ENCODE results near the gene PPCDC. TPM values are rescaled to one million over a fixed set of nuclear protein-coding genes. Genes with fewer than 3 reads are reported as not detected.
"Not testable (repeated sequence)": the region's sequence is repeated elsewhere in the genome, so short reads cannot be mapped to it uniquely, and the experiment has no call there.

The PPCDC gene
- total RNA-seq, 6 donors from 2014 or later: 8.2 to 21.0 (median 12.6) TPM

DNA sequence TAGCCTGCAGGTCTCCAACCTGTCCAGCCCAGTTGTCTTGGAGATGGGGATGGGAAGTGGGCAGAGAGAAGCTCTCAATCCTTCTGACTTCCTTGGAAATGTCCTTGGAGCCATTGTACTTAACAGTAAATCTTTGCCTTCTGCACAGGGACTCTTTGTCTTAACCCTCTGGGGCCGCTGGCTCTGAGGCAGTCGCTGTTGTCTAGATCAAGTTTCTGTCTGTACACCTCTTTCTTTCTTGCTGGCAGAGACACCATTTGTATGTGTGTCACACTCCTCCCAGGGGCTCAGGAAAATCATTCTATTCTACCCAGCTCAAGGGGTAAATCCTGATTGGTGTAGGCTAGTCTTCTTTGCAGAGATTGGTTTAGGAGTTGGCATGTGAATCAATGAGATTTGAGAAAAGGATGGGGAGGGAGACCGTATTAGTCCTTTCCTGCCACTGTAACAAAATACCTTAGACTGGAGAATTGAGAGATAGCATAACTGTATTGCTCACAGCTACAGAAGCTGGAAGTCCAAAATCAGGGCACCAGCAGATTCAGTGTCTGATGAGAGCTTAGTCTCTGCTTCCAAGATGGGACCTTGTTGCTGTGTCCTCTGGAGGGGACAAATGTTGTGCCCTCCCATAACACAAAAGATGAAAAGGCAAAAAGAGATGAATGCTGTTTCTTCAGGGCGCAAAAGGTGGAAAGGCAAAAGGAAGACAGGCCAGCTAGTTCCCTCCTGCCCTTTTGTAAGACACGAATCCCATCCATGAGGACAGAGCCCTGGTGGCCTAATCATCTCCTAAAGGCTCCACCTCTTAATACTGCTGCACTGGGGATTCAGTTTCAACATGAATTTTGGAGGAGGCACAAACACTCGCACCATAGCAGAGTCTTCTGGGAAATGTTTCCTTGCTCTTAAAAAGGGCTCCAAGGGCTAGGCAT lies 66.3 kb downstream of the PPCDC start:
- 74 to 77% methylated on average over 6 of the region's 6 CpGs for WGBS, 2 donors
- Histone ChIP-seq H3K27me3 (no peaks in the 10 kb centered on the region), H3K36me3 (no peaks in the 10 kb centered on the region), H3K4me3 (no peak overlapping the region), H3K27ac (peak overlapping the region; percentile 19 to 78 (median 35)), H3K9me3 (peaks cover 0 to 3% (median 0%) of the 10 kb centered on the region in 4 donors), H3K4me1 (peaks cover 0 to 8% (median 4%) of the 10 kb centered on the region in 4 donors)
- no peak for TF ChIP-seq POLR2AphosphoS5 (IDR thresholded peaks at IDR 0.05)
- no peak for TF ChIP-seq EP300 (IDR thresholded peaks at IDR 0.05)
- TF ChIP-seq CTCF (IDR thresholded peaks at IDR 0.05): no peak
- no peak for TF ChIP-seq POLR2A (IDR thresholded peaks at IDR 0.05)
- DNase-seq: no peak
- no peak for ATAC-seq (ENCODE audit: low FRiP score in 2 of 2)

DNA sequence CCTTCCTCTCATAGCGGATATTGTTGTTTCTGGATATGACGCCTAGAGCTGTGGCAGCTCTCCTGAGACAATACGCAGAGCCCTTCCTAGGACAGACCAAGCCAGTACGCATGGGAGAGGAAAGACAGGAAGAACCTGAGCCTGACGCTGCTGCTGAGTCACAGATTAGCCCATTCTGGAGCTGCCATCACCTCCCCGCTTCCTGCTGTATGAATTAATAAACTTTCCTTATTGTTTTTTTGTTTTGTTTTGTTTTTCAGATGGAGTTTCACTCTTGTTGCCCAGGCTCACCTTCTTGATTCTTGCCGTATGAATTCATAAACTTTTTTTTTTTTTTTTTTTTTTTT lies 67.0 kb downstream of the PPCDC start:
- WGBS, 2 donors: 56 to 59% methylated on average over 7 of the region's 7 CpGs
- ATAC-seq (ENCODE audit: low FRiP score in 2 of 2): peak; percentile 67 to 72
- peak overlapping the region; percentile 19 to 78 (median 35) for H3K27ac ChIP-seq

GRCh38 chr15:75091814-75092213 lies 68.4 kb downstream of the PPCDC start:
- Histone ChIP-seq H3K9me3 (no peaks in the 10 kb centered on the region), H3K27ac (no peak overlapping the region), H3K36me3 (no peaks in the 10 kb centered on the region), H3K4me3 (no peak overlapping the region), H3K27me3 (no peaks in the 10 kb centered on the region), H3K4me1 (peaks cover 0 to 8% (median 4%) of the 10 kb centered on the region in 4 donors)
- DNase-seq (no peak), ATAC-seq (ENCODE audit: low FRiP score in 2 of 2) (no peak)
- TF ChIP-seq POLR2A (IDR thresholded peaks at IDR 0.05) (no peak), POLR2AphosphoS5 (IDR thresholded peaks at IDR 0.05) (no peak), EP300 (IDR thresholded peaks at IDR 0.05) (no peak), CTCF (IDR thresholded peaks at IDR 0.05) (no peak)

More for the DNA sequence above, 67.0 kb downstream of the PPCDC start:
- TF ChIP-seq POLR2AphosphoS5 (IDR thresholded peaks at IDR 0.05): peak; percentile 77 to 90
- peak in 3 of 4 donors; percentile 62 to 94 (median 76) for TF ChIP-seq EP300 (IDR thresholded peaks at IDR 0.05)
- TF ChIP-seq CTCF (IDR thresholded peaks at IDR 0.05): no peak
- Histone ChIP-seq H3K4me1 (peaks cover 0 to 8% (median 4%) of the 10 kb centered on the region in 4 donors), H3K4me3 (no peak overlapping the region), H3K27me3 (no peaks in the 10 kb centered on the region), H3K9me3 (peaks cover 0 to 3% (median 0%) of the 10 kb centered on the region in 4 donors), H3K36me3 (no peaks in the 10 kb centered on the region)
- peak in 1 of 2 donors; percentile 76 for DNase-seq

DNA sequence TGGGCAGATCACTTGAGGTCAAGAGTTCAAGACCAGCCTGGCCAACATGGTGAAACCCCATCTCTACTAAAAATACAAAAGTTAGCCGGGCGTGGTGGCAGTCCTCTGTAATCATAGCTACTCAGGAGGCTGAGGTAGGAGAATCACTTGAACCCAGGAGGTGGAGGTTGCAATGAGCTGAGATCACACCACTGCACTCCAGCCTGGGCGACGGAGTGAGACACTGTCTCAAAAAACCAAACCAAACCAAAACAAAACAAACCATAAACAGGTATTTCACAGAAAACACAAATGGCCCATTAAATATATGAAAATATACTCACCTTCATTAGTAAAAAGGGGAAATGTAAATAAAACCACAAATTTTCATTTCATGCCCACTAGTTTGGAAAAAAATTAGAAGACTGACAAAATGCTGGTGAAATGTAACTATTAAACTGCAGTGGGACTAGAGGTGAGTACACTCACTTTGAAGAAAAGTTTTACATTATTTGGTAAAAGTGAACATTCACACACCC lies 71.6 kb downstream of the PPCDC start:
- not testable (repeated sequence) for H3K36me3 ChIP-seq; H3K27me3 ChIP-seq; H3K9me3 ChIP-seq; H3K27ac ChIP-seq; H3K4me3 ChIP-seq; H3K4me1 ChIP-seq; ATAC-seq (ENCODE audit: low FRiP score in 2 of 2); DNase-seq
- 90 to 92% methylated on average over 4 of the region's 4 CpGs for WGBS, 2 donors

- TF ChIP-seq POLR2A (IDR thresholded peaks at IDR 0.05) (no peak), CTCF (IDR thresholded peaks at IDR 0.05) (no peak), EP300 (IDR thresholded peaks at IDR 0.05) (no peak), POLR2AphosphoS5 (IDR thresholded peaks at IDR 0.05) (no peak)
- H3K9me3 ChIP-seq: no peaks in the 10 kb centered on the region
- DNase-seq (no peak), ATAC-seq (ENCODE audit: low FRiP score in 2 of 2) (no peak)
- no peaks in the 10 kb centered on the region for H3K4me1 ChIP-seq
- H3K36me3 ChIP-seq: no peaks in the 10 kb centered on the region
- 84% methylated on average over 4 of the region's 4 CpGs for WGBS, 2 donors
- no peak overlapping the region for H3K27ac ChIP-seq
- no peaks in the 10 kb centered on the region for H3K27me3 ChIP-seq
- no peak overlapping the region for H3K4me3 ChIP-seq
These were observed 72.2 kb downstream of the PPCDC start for GRCh38 chr15:75095594-75095993.

All from upper lobe of left lung (tissue), 6 donors.